G401.6 (cell line): ENCODE results near the gene MDP1.

Source experiments
- FAIRE-seq: peaks from 2 replicates; lab custom pipeline; 2012; peaks lifted over from hg19 to GRCh38; lab: Jason Lieb, UNC

MDP1 gene

GRCh38 chr14:24179961-24180796, 35.7 kb downstream of the MDP1 start:
- FAIRE-seq, result no peak

- FAIRE-seq, result no peak
Observed at GRCh38 chr14:24179294-24179960, 36.4 kb downstream of the MDP1 start.

GRCh38 chr14:24178399-24179178, 37.3 kb downstream of the MDP1 start:
- FAIRE-seq, result no peak

GRCh38 chr14:24177891-24178290, 38.0 kb downstream of the MDP1 start:
- FAIRE-seq, result no peak

- no peak for FAIRE-seq
Observed at GRCh38 chr14:24177041-24177825, 38.6 kb downstream of the MDP1 start.

- FAIRE-seq, result no peak
Observed at GRCh38 chr14:24176599-24176998, 39.3 kb downstream of the MDP1 start.

GRCh38 chr14:24172871-24173281, 43.0 kb downstream of the MDP1 start:
- no peak for FAIRE-seq

- no peak for FAIRE-seq
Observed at GRCh38 chr14:24172261-24172860, 43.5 kb downstream of the MDP1 start.

- FAIRE-seq, result no peak
Observed at GRCh38 chr14:24171422-24172260, 44.2 kb downstream of the MDP1 start, which contains the start of gene REC8. REC8 (plus strand) TSS chr14:24172080; CDS start chr14:24172553, 473 bp downstream.

- FAIRE-seq, result no peak
Observed at GRCh38 chr14:24167469-24168114, 48.3 kb downstream of the MDP1 start.

GRCh38 chr14:24165785-24166184, 50.1 kb downstream of the MDP1 start:
- FAIRE-seq, result no peak

- no peak for FAIRE-seq
Observed at GRCh38 chr14:24164518-24164991, 51.3 kb downstream of the MDP1 start.
